HG02642 (cell line): ENCODE measurements around the gene OSBPL6.

ENCODE experiments used
- ATAC-seq: cut with Tn5 transposase; IDR thresholded peaks from one replicate; pipeline ENCODE4 v1.9.1; 2021; ENCODE audit warnings: mild to moderate bottlenecking; ENCODE audit not compliant: unreplicated experiment, poor library complexity

The OSBPL6 gene

DNA sequence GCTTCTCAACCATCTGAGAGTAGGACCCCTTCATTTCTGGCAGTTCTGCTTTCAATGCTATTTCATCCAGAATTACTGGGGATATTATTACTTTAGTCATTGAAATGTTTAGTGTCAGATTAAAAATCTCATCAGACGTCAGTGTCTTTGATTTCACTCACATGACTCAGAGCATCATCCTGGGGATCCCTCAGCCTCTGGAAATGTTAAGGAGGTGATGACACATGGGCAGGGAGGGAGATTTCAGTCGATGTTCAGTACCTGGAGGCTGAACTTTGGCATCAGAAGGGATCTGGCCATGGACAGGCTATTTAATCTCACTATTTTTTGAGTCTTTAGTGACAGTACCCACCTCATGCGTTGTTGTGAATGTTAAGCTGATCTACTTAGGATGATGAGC is 39.1 kb downstream of the OSBPL6 start:
- ATAC-seq, result no peak

DNA sequence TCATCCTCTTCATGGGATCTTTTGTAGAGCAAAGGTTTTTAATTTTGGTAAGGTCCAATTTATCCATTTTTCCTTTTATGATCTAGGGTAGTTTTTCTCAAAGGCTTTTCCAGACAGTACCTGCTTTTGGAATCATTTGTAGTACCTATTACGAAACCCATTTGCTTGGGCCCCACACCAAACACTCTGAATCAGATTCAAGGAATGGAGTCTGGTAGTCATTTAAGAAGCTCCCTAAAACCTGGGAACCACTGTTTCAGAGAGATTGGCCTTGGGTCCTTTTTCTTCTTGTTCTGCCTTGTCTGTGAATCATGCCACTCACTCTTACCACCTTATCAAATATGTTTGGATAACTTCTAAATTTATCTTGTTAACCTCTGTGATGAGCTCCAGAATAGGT is 40.3 kb downstream of the OSBPL6 start:
- no peak for ATAC-seq

DNA sequence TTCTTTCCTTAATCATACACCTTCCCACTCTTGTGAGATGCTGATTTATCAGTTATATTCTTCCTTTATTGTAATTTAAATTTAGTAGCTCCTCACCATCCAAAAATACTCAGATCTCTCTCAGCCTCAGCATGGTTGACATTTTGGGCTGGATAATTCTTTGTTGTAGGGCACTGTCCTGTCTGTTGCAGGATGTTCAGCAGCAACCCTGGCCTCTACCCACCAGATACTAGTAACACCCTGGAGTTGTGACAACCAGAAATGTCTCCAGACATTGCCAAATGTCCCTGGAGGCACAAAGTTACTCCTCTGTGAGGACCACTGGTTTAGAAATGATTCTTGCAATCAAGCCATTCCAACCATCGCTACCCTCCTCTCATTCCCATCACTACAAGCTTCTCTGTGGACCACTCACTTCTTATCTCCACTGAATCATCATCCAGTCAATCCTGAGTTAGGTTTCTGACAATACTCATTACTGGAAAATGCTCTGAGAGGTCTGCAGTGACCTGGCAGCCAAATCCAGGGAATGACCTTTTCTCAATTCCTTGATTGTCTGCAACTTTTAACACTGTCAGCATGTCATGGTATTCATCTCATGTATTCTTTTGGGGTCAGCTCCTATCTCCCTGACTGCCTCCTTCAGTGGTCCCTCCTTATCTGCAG is 43.3 kb downstream of the OSBPL6 start:
- ATAC-seq, result no peak

DNA sequence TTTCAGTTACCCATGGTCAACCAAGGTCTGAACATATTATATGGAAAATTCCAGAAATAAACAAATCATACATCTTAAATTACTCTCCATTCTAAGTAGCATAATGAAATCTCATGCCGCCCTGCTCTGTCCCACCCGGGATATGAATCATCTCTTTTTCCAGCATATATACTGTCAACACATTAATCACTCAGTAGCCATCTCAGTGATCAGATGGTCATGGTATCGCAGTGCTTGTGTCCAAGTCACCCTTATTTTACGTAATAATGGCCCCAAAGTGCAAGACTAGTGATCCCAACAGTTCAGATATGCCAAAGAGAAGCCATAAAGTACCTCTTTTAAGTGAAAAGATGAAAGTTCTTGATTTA is 43.8 kb downstream of the OSBPL6 start:
- no peak for ATAC-seq

DNA sequence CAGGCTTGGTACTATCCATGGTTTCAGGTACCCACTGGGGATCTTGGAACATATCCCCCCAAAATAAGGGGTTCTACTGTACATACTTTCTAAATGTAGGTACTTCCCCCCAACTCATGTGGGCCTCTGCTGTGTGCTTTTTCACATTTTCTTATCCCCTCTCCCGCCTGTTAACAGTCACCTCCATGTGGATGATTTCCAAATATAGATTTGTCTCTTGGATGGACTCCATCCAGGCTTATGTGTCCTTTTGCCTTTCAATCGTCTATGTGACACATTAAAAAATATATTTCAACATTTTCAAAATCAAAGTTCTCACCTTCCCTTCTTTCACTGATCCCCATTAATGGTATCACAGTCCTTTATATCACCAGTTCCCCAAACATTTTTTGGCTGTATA is 44.4 kb downstream of the OSBPL6 start:
- ATAC-seq, result no peak

DNA sequence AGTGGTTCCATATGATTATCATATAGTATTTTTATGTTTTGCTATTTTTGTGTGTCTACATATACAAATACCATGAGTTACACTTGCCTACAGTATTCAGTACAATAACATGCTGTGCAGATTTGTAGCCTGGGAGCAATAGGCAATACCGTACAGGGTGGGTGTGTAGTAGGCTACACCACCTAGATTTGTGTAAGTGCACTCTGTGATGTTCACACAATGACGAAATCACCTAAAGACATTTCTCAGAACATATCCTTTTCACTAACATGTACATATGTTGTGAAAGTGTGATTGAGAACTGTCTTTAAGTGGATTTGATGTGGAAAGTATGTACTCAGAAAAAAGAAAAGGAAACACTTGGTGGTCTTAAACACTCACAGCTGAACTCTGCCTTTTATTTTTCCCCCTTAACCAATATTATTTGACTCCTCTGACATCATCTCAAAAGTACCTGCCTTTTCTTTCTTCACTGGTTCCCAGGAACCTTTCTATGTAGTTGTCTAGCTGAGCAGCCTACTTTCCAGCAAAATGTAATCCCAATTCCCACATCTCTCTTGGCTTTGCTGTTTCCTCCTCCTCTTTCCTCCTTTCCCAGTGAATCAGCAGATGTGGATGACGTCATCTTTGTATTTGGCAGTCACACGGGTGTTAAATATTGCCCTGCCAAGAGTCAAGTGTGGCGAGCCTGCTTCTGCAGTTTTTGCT is 47.7 kb downstream of the OSBPL6 start:
- no peak for ATAC-seq

DNA sequence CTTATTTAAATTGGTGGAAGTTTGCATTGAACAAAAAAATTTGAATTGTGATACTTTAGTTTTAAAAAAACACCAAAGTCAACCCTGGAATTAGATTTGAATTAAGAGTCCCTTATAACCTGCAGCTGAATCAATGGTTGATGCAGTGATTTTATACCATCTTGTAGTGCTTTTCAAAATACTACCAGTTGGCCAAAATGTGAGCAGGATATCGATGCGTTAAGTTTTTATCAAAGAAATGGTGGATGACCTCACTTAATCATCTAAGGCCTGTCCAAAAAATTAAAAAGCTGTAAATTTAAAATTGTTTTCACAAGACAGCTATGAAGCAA is 48.2 kb downstream of the OSBPL6 start:
- no peak for ATAC-seq

DNA sequence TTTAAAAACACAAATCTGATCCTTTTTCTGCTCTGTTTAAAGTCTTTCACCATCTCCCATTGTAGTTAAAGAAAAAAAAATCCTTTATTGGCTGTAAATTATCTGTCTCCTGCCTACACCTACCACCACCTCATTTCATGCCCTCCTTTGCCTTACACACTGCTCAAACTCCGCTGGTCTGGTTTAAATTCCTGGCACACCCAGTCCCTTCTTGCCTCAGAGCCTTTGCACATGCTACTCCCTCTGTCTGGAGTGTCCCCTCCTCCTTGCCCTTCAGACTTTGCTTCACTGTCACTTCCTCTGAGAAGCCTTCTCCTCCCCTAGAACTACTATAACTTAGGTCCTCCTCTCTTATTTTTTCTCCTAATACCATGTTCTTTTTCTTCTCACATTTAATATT is 49.6 kb downstream of the OSBPL6 start:
- no peak for ATAC-seq

DNA sequence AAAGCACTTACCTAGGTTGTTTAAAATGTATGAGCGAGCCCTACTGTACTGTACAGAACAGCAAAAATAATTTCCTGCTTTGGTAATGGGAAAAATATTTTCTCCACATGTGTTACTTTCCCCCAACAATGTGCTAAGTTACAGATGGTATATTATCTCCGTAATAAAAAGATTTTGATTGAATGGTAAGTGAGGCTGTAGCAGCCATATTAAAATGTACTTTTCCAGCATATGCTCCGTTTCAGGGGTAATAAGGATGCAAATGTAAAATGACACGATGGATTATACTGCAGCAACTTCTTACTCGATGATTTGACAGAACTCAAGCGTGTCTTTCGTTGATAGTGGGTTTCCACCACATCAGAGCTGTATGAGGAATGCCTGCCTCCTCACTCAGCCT is 50.5 kb downstream of the OSBPL6 start:
- no peak for ATAC-seq

DNA sequence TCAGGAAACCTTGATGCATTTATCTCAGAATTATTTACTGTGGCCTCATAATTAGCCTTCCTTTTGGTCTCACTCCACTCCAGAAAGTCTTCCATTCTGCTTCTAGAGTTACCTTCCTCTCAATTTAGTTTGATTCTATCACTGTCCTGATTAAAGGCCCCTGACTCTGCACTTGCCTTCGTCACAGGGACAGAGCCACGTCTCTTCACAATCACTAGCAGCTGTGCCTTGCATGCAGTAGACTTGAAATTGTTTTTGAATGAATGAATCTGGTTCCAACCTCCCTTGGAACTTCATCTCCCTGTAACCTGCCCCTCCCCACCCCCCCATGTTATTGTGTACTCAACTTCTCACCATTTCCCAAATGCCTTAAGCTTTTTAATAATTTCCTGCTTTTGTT is 52.4 kb downstream of the OSBPL6 start:
- ATAC-seq, result no peak

DNA sequence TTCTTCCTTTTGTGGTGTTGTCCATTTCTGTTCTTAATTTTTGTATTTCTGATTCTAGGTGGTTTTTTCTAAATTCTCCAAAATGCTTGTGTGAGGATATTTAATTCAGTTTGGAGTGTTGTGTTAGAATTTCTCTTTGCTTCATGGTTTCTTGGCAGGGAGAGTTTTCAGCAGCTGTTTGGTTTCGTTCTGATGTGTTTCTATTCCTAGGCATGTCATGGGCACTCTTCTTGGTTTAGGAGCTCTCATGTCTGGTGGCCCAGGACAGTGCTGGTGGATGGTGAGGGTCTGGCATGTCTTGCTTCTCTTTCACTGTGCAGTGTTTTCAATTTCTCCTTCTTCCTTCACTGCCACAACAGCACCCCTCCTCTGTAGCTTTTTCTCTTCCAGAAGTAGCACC is 52.9 kb downstream of the OSBPL6 start:
- no peak for ATAC-seq

DNA sequence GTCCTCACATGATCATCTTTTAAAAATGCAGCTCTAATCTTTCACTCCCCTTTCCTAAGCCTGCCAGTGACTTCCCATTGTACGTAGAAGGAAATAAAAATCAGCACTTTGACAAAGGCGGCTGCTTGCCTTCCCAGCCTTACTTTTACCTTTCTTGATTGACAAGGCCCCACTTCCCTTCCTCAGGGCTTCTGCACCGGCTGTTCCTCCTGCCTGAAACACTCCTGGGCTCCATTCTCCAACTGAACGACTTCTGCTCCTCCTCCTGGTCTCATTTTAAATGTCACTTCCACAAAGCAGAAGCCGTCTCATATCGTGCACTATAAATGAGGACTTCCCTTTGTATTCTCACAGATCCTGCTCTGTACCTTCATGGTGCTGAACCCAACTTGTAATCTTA is 56.1 kb downstream of the OSBPL6 start:
- no peak for ATAC-seq

DNA sequence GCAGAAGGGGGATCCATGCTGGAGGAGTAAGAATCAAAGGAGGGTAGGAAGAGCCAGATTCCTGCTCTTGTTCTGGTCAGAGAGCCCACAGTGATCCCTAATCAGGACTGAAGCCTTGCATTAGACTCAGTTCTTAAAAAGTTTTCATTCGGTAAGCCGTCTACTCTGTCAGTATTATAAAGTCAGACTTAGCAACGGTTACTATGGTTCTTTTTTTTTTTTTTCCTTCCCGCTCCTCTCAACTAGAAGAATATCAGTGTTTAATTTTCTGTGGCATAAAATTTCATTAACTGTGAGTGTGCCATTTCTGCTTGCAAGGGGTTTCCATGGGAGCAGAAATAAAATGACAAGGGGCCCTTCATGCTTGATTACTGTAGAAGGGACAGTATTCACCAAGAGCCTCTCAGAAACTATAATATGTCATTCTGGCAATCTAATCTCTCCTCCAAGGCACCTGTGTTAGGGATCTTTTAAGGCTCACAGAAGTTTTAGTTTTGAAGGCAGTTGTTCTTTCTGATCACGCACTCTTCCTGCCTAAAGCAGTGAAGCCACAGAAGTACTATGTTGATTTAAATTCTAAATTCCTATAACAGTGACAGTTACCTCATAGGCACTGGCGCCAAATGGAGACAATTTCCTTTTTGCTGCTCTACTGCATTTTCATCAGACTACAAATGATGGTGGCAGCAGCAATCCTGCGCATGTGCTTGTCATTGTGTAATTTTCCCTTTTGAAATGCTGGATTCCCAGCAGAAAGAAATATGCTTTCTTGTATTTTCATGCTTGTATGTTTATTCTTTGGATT is 57.0 kb downstream of the OSBPL6 start:
- no peak for ATAC-seq

DNA sequence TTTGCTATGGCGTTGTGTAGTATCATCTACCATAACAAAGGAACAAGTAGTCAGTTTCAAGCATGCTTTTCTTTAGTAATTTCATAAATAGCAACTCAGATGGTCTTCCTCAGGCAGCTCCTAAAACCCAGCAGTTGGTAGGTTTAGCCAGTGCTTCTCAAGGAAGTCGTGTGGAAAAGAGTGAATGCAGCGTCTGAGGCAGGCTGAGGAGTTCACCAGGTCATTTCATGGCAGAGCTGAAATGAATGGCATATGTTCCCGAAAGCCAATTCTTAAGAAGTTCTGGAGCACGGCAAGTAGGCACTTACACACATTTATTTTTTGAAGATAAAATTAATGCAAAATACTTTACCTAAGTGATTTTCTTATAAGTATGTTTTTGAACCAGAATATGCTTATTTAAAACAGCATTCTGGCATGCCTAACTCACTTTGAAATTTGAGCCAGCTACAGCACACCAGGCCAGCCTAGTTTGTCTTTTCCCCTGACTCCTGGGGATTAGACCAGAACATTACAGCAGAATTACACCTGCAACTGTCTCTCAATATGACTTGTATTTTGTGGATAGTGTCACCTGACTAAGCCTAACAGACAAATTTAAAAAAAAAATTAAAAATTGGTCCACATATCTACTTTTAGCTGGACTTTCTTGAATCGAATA is 62.2 kb downstream of the OSBPL6 start:
- ATAC-seq, result no peak

DNA sequence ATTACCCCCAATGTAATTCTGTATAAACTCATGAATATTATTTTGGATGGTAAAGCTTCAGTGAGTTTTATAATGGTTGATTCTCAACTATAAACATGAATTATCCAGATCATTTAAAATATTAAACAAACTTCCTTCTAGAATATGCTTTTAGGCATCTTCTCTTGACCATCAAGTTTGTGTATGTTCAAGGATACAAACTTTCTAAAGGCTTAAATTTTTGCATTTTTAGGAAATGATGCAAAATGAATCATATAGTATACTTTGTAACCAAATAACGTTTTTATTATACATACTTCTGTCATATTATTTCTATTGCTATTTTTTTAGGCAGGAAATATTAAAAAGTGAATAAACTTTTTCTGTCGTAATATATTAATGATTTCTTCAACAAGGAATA is 62.8 kb downstream of the OSBPL6 start:
- no peak for ATAC-seq

DNA sequence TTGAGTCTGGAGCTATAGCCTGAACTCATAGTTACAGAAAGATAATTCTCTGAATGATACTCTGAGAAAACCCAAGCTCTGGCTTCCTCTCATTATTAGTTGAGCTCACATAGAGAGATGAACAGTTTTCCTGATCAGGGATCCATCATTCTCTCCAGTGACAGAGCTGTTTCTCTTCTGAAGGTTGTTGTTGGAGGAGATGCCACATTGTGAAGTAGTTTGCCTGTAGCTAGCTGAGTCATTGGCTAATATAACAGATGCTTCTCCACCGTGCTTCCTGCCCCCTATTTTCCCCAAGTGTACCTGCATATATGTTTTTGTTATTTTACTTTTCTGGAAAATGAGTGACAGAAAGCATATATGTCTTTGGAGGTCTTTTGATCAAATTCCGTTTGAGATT is 64.6 kb downstream of the OSBPL6 start:
- ATAC-seq, result no peak

DNA sequence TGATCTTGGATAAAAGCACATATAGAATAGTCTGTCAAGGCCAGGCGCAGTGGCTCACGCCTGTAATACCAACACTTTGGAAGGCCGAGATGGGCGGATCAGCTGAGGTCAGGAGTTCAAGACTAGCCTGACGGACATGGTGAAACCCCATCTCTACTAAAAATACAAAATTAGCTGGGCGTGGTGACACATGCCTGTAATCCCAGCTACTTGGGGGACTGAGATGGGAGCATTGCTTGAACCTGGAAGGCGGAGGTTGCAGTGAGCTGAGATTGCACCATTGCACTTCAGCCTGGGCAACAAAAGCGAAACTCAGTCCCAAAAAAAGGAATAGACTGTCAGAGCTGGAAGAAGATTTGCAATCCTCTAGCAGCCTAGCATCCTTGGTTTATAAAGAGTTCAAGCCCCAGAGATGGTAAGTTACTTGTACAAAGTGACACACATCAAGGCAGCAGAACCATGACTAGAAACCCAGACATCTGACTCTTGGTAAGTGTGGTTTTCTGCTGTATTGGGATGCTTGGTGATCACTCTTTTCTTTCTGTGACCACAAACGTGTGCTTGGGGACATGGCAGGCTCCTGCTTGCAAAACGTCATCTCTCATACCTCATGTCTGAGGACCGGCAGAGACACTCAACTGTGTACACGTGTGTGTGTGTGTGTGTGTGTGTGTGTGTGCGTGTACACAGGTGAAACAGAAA is 69.0 kb downstream of the OSBPL6 start:
- no peak for ATAC-seq

DNA sequence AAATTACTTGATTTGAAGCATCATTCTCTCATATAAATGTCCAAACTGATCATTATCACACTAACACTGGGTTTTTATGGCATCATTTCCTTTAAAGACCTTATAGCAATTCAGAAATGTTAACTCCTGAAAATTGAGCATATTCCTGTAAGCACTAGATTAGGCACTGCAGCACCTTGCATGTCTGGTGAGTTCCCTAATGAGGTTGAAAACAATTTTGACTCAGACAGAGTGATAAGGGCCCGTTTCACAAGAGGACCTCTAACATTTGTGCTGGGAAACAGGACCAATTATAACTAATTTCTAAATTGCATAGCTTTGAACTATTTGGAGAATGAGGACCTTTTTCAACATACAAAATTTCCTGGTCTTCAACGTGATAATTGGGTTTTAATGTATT is 69.9 kb downstream of the OSBPL6 start:
- no peak for ATAC-seq

DNA sequence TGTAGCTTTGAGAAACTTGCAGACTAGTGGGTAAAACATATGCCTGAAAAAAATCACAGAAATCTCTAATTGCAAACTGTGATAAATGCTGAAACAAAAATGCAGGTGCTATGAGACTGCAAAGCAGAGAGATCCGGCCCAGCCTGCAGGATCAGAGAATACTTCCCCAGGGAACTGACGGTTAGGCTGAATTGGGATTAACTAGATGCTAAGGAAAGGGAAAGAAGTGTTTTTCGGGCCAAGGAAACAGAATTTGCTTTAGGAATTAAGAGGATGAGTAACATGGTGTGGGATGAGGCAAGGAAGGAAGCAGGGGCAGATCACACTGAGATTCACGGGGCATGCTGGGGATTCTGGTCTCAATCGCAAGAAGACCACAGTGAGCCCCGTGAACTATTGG is 71.5 kb downstream of the OSBPL6 start:
- no peak for ATAC-seq

DNA sequence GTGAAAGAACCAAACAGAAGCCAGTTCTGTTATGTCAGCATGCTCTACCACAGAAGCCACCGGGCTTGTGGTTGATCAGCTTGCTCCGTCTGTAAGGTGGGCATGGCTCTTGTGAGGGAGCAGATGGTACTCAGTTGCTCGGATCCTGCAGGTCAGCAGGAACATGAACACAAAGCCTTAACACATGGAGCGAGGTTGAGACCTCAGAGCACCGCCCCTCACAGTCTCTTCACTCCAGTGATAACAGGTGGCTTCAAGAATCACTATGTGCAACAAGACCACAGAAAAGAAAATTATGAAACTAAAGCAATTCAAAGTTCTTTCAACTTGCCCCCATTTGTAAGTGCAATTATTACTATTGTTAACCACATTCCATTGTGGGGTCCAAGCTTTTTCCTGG is 72.1 kb downstream of the OSBPL6 start:
- no peak for ATAC-seq

DNA sequence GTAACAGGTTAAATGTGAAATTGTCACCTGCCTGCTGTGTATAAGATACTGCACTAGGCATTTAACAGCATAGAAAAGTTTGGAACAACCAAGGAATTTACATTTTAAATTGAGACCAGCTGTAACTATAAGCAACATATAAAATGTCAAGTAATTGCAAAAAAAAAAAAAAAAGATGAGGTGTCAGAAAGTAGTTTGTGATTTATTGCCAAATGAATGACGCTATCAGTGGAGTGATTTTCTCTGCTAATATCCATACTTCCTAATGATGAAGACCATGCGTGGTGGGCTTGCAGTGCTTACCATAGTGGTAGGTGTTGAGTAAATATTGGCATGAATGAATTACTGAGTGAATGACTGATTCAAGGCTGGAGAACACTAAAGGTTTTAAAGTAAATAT is 73.3 kb downstream of the OSBPL6 start:
- no peak for ATAC-seq
